ENCODE data around the gene P4HA2.
A peak's percentile ranks its signal among the peaks of the same experiment; 100 is the strongest.

Gene P4HA2

GRCh38 chr5:132269635-132270334 lies 42.1 kb upstream of the P4HA2 start:
- Histone ChIP-seq H3K4me1 (ENCODE audit: control insufficient read depth, insufficient read depth, low read length) (peaks cover 17% of the 10 kb centered on the region; the same call in 1 of the 2 replicates), H3K36me3 (ENCODE audit: control insufficient read depth, insufficient read depth, low read length) (no peaks in the 10 kb centered on the region), H3K4me3 (ENCODE audit: low read depth, low read length) (no peak overlapping the region), H3K27ac (ENCODE audit: low read depth, low read length) (no peak overlapping the region), H3K27me3 (ENCODE audit: control insufficient read depth, insufficient read depth, low read length) (no peaks in the 10 kb centered on the region), H3K9me3 (ENCODE audit: control insufficient read depth, insufficient read depth, low read depth, low read length) (no peaks in the 10 kb centered on the region), H3K9ac (ENCODE audit: low read length) (no peak overlapping the region)

DNA sequence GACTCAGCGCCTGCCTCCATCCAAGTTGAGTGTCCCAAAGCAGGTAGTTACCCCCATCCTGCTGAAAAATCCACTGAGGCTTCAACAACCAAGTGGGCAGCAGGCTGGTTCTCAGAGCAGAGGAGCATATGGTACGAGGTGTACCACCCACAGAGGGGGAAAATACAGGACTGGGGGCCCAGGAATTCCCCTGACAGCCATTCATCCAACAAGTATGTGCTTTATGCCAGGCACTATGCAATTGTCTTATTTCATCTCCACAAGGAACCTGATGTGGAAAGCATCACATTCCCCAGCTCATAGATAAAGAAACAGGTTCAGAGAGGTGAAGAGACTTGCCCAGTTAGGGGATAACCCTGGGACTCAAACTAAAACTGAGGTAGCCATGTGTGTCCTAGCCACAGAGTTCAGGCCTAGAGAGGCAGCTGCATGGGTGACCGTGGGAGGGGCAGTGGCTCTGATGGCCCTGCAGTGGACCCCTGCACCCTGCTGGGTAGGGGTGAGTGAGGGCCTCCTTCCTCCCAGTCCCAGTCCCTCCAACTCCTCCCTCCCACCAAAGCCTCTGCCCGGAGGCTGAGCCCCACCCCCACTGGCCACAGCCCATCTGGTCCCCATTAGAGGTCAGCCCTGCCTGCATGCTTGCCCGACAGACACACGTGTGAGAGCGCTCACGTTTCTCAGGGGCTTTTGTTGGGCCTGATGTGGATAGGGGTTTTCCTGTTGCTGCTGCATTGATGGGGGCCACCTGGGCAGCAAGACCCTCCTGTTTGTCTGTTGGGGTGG lies 41.3 kb upstream of the P4HA2 start:
- H3K9me3 ChIP-seq (ENCODE audit: control insufficient read depth, insufficient read depth, low read depth, low read length) = no peaks in the 10 kb centered on the region
- no peak overlapping the region for H3K9ac ChIP-seq (ENCODE audit: low read length)
- no peaks in the 10 kb centered on the region for H3K27me3 ChIP-seq (ENCODE audit: control insufficient read depth, insufficient read depth, low read length)
- H3K36me3 ChIP-seq (ENCODE audit: control insufficient read depth, insufficient read depth, low read length) = no peaks in the 10 kb centered on the region
- no peak overlapping the region for H3K27ac ChIP-seq (ENCODE audit: low read depth, low read length)
- peaks cover 17% of the 10 kb centered on the region; the same call in 1 of the 2 replicates for H3K4me1 ChIP-seq (ENCODE audit: control insufficient read depth, insufficient read depth, low read length)
- no peak overlapping the region for H3K4me3 ChIP-seq (ENCODE audit: low read depth, low read length)

DNA sequence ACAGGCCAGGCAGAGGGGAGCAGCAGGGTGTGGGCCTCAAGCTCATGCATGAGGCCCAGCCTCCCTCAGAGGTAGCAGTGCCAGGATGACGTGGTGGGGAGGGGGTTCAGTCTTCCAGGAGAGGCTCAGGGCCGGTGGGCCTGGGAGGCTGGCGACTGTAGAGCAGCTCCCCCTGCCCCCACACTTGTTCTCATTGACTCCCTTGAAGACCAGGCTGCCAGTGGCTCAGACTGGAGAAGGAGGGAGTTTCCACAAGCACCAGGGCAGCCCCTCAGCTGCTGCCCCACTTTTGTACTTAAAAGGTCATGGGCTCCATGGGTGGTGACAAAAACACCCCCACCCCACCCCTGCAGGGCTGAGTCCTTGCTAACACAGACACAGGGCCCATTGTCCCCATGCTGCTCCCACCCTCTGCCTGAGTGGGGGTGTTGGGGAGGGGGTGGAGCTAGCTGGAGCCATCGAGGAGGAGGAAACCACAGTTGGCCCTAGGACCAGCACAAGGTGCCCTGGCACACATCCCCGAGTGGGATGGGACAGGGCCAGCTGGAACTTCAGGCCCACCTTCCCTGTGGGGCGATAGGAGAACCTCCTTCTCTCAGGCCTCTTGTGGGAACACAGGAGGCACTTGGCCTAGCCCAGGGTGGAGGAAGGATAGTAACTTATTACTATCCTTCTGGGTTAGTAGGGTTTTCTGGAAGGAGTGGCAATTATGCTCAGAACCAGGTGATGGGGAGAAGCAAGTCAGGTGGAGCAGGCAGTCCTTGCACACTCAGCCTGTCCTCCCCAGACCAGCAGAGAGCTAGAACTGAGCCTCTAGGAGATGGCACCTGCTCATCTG lies 40.5 kb upstream of the P4HA2 start:
- Histone ChIP-seq H3K9me3 (ENCODE audit: control insufficient read depth, insufficient read depth, low read depth, low read length) (no peaks in the 10 kb centered on the region), H3K4me1 (ENCODE audit: control insufficient read depth, insufficient read depth, low read length) (peaks cover 17% of the 10 kb centered on the region; the same call in 1 of the 2 replicates), H3K36me3 (ENCODE audit: control insufficient read depth, insufficient read depth, low read length) (no peaks in the 10 kb centered on the region), H3K9ac (ENCODE audit: low read length) (no peak overlapping the region), H3K4me3 (ENCODE audit: low read depth, low read length) (no peak overlapping the region), H3K27ac (ENCODE audit: low read depth, low read length) (no peak overlapping the region), H3K27me3 (ENCODE audit: control insufficient read depth, insufficient read depth, low read length) (no peaks in the 10 kb centered on the region)

GRCh38 chr5:132267166-132267739 lies 39.6 kb upstream of the P4HA2 start:
- H3K27me3 ChIP-seq (ENCODE audit: control insufficient read depth, insufficient read depth, low read length) = no peaks in the 10 kb centered on the region
- H3K9me3 ChIP-seq (ENCODE audit: control insufficient read depth, insufficient read depth, low read depth, low read length) = no peaks in the 10 kb centered on the region
- no peak overlapping the region for H3K4me3 ChIP-seq (ENCODE audit: low read depth, low read length)
- H3K36me3 ChIP-seq (ENCODE audit: control insufficient read depth, insufficient read depth, low read length) = no peaks in the 10 kb centered on the region; the same call in 1 of the 2 replicates
- no peak overlapping the region for H3K27ac ChIP-seq (ENCODE audit: low read depth, low read length)
- no peak overlapping the region for H3K9ac ChIP-seq (ENCODE audit: low read length)
- peaks cover 14% of the 10 kb centered on the region; the same call in 1 of the 2 replicates for H3K4me1 ChIP-seq (ENCODE audit: control insufficient read depth, insufficient read depth, low read length)

GRCh38 chr5:132266836-132267160 lies 39.1 kb upstream of the P4HA2 start:
- no peaks in the 10 kb centered on the region; the same call in 1 of the 2 replicates for H3K36me3 ChIP-seq (ENCODE audit: control insufficient read depth, insufficient read depth, low read length)
- H3K27me3 ChIP-seq (ENCODE audit: control insufficient read depth, insufficient read depth, low read length) = no peaks in the 10 kb centered on the region
- no peaks in the 10 kb centered on the region for H3K9me3 ChIP-seq (ENCODE audit: control insufficient read depth, insufficient read depth, low read depth, low read length)
- H3K4me1 ChIP-seq (ENCODE audit: control insufficient read depth, insufficient read depth, low read length) = peaks cover 14% of the 10 kb centered on the region; the same call in 1 of the 2 replicates
- no peak overlapping the region for H3K9ac ChIP-seq (ENCODE audit: low read length)
- H3K27ac ChIP-seq (ENCODE audit: low read depth, low read length) = no peak overlapping the region
- no peak overlapping the region for H3K4me3 ChIP-seq (ENCODE audit: low read depth, low read length)

DNA sequence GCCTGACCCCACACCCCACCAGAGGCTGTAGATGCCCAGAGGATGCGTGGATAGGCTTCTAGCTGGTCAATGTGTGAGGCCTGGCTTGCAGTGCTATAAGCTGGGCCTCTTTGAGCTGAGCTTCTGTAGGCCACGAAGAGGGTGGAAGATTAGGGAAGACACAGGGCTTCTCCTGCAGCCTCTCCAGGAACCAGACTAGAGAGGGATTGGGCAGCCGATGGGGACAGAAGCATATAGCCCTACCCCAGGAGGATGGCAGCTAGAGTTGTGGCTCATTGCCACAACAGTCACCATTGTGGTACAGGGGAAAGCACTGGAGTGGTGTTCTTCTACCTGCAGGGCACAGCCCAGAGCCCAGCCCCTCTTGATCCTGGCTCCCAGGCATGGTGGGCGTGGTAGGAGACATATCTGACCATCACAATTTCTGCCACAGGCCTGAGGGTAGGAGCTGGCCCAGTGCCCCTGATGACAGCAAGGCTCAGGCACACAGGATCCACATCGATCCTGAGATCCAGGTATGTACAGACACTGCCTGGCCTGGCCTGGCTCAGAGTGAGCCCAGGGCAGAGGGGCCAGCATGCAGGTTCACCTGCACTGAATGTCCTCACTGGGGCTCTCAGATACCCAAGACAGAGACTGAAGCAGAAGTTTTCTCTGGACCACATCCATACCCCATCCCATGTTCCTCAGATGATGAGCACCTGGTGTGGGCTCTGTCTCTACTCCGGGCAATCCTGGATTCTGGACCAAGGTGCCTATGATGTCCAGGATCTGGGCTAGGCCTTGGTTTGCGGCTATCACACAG lies 38.6 kb upstream of the P4HA2 start:
- H3K4me1 ChIP-seq (ENCODE audit: control insufficient read depth, insufficient read depth, low read length) = peaks cover 14% of the 10 kb centered on the region; the same call in 1 of the 2 replicates
- H3K36me3 ChIP-seq (ENCODE audit: control insufficient read depth, insufficient read depth, low read length) = no peaks in the 10 kb centered on the region; the same call in 1 of the 2 replicates
- H3K27ac ChIP-seq (ENCODE audit: low read depth, low read length) = no peak overlapping the region

GRCh38 chr5:132265336-132266030 lies 37.8 kb upstream of the P4HA2 start:
- H3K4me1 ChIP-seq (ENCODE audit: control insufficient read depth, insufficient read depth, low read length) = peaks cover 19% of the 10 kb centered on the region; the same call in 1 of the 2 replicates
- no peaks in the 10 kb centered on the region for H3K27me3 ChIP-seq (ENCODE audit: control insufficient read depth, insufficient read depth, low read length)
- H3K27ac ChIP-seq (ENCODE audit: low read depth, low read length) = peak overlapping the region; percentile 47; the same call in 1 of the 2 replicates
- no peaks in the 10 kb centered on the region; the same call in 1 of the 2 replicates for H3K36me3 ChIP-seq (ENCODE audit: control insufficient read depth, insufficient read depth, low read length)
- no peaks in the 10 kb centered on the region for H3K9me3 ChIP-seq (ENCODE audit: control insufficient read depth, insufficient read depth, low read depth, low read length)
- no peak overlapping the region for H3K4me3 ChIP-seq (ENCODE audit: low read depth, low read length)
- no peak overlapping the region for H3K9ac ChIP-seq (ENCODE audit: low read length)

More for the DNA sequence above, 38.6 kb upstream of the P4HA2 start:
- H3K27me3 ChIP-seq (ENCODE audit: control insufficient read depth, insufficient read depth, low read length) = no peaks in the 10 kb centered on the region
- no peak overlapping the region for H3K4me3 ChIP-seq (ENCODE audit: low read depth, low read length)
- H3K9ac ChIP-seq (ENCODE audit: low read length) = no peak overlapping the region
- H3K9me3 ChIP-seq (ENCODE audit: control insufficient read depth, insufficient read depth, low read depth, low read length) = no peaks in the 10 kb centered on the region

DNA sequence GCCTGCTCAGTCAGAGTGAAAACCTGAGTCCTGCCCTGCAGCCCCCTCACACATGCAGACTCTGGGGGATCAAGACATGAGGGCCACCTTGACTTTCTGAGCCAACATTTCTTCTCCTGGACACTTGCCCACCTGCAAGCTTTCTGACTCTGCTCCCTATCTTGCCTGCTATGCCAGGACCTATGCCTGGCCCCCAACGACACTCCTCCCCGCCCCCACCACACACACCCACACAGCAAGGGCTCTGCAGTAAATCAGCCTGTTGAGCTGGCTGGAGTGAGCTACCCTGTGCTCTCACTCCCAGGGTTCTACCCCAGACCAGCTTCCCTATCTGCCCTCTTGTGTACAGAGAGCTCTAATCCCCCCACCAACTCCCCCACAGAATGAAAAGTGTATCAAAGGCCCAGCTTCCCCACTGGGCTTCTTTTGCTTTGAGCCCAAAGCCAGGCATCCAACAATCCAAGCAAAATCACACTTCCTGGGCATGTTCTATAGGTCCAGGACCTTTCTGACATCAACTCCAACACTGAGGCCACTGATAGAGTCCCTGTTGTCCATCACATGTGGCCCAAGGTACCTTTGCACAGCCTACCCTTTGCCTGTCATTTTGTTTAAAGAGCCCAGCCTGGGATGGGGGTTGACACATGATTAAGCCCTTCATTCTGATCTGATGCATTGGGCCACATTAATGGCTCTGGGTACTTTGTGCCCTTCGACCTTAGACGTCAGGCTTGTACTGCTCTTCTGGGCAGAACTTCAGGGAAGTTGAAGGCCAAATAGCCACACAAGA lies 37.1 kb upstream of the P4HA2 start:
- no peak overlapping the region for H3K9ac ChIP-seq (ENCODE audit: low read length)
- no peaks in the 10 kb centered on the region for H3K27me3 ChIP-seq (ENCODE audit: control insufficient read depth, insufficient read depth, low read length)
- no peaks in the 10 kb centered on the region; the same call in 1 of the 2 replicates for H3K36me3 ChIP-seq (ENCODE audit: control insufficient read depth, insufficient read depth, low read length)
- no peak overlapping the region for H3K4me3 ChIP-seq (ENCODE audit: low read depth, low read length)
- H3K9me3 ChIP-seq (ENCODE audit: control insufficient read depth, insufficient read depth, low read depth, low read length) = no peaks in the 10 kb centered on the region
- no peak overlapping the region for H3K27ac ChIP-seq (ENCODE audit: low read depth, low read length)
- H3K4me1 ChIP-seq (ENCODE audit: control insufficient read depth, insufficient read depth, low read length) = peaks cover 20% of the 10 kb centered on the region; the same call in 1 of the 2 replicates

GRCh38 chr5:132263548-132264261 lies 36.1 kb upstream of the P4HA2 start:
- H3K4me1 ChIP-seq (ENCODE audit: control insufficient read depth, insufficient read depth, low read length) = peaks cover 24% of the 10 kb centered on the region; the same call in 1 of the 2 replicates
- no peaks in the 10 kb centered on the region for H3K9me3 ChIP-seq (ENCODE audit: control insufficient read depth, insufficient read depth, low read depth, low read length)
- H3K27ac ChIP-seq (ENCODE audit: low read depth, low read length) = no peak overlapping the region
- 0 out of 2 replicates have a peak, but pooled peaks cover under 1% of the 10 kb centered on the region for H3K27me3 ChIP-seq (ENCODE audit: control insufficient read depth, insufficient read depth, low read length)
- H3K9ac ChIP-seq (ENCODE audit: low read length) = no peak overlapping the region
- no peak overlapping the region for H3K4me3 ChIP-seq (ENCODE audit: low read depth, low read length)
- no peaks in the 10 kb centered on the region; the same call in 1 of the 2 replicates for H3K36me3 ChIP-seq (ENCODE audit: control insufficient read depth, insufficient read depth, low read length)

Data from HUES6 (cell line).